Measurements from ENCODE around the gene SLC38A4. TPM values are rescaled to one million over a fixed set of nuclear protein-coding genes. Genes with fewer than 3 reads are reported as not detected.
A peak's percentile ranks its signal among the peaks of the same experiment; 100 is the strongest.

The SLC38A4 gene
- polyA plus RNA-seq, 3 donors = not detected

- H3K27ac Mint-ChIP-seq = peak overlapping the region in 1 of 7 donors; percentile 72
These were observed 14.6 kb downstream of the SLC38A4 start for GRCh38 chr12:46811185-46811584.

DNA sequence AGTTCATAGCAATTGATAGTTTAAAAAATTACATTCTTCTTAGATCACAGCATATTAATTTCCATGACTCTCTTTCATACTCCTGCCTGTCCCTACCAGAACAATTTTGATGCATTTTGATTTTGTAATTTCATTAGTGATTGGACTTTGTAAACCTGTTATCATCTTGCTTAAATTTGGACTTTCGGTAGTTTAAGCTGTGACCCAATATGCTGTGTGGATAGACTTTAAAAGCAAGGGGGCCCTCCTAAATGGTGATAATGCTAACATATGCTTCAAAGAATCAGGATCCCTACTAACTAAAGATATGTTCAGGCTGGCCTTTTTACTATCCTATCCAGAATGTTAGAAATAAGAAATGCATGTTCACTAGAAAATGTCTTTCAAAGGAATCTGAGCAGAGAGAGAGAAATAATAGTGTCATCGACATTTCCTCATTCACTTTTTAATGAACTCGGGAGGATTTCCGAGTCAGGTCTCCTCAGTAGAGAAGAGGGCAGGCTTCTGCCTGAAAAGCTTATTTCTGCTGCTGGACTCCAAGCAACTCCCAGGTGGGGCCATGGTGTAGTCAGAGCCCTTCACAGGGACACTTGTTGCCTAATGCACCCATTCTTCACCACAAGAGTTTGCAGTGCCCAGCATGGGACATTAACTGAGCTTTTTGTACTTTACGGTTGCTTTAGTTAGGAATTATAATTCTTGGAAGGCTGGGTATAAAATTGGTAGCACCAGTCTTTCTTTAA lies 16.7 kb downstream of the SLC38A4 start:
- Mint-ChIP-seq H3K4me3 (no peak overlapping the region), H3K27me3 (ENCODE audit: low read depth in 3 of 3) (peaks cover 0 to 7% (median 4%) of the 10 kb centered on the region in 3 donors), H3K36me3 (no peaks in the 10 kb centered on the region), H3K4me1 (no peaks in the 10 kb centered on the region), H3K27ac (no peak overlapping the region), H3K9me3 (no peaks in the 10 kb centered on the region)
- no peaks in the 10 kb centered on the region for H3K4me1 ChIP-seq (ENCODE audit: control insufficient read depth in 1 of 2, insufficient read depth in 2 of 2, low read length in 2 of 2)
- H3K9me3 ChIP-seq (replicated peaks in 1 of 2; ENCODE audit: control insufficient read depth in 1 of 2, insufficient read depth in 1 of 2, low read length in 2 of 2) = no peaks in the 10 kb centered on the region
- no peak overlapping the region for H2AFZ ChIP-seq (ENCODE audit: insufficient read depth, low read depth, low read length, poor library complexity, severe bottlenecking)
- H3K27ac ChIP-seq (ENCODE audit: low read depth in 1 of 2, low read length in 2 of 2) = no peak overlapping the region
- H3K9ac ChIP-seq (ENCODE audit: insufficient read depth, low read length, poor library complexity, severe bottlenecking) = no peak overlapping the region
- H3K27me3 ChIP-seq (ENCODE audit: control insufficient read depth in 2 of 2, insufficient read depth in 2 of 2, low read length in 2 of 2) = no peaks in the 10 kb centered on the region
- DNase-seq = no peak
- no peaks in the 10 kb centered on the region for H4K20me1 ChIP-seq (ENCODE audit: insufficient read depth, low read length)
- no peaks in the 10 kb centered on the region for H3K36me3 ChIP-seq (replicated peaks in 1 of 2; ENCODE audit: control insufficient read depth in 1 of 2, insufficient read depth in 2 of 2, low read length in 2 of 2)
- TF ChIP-seq, protein P1, sequence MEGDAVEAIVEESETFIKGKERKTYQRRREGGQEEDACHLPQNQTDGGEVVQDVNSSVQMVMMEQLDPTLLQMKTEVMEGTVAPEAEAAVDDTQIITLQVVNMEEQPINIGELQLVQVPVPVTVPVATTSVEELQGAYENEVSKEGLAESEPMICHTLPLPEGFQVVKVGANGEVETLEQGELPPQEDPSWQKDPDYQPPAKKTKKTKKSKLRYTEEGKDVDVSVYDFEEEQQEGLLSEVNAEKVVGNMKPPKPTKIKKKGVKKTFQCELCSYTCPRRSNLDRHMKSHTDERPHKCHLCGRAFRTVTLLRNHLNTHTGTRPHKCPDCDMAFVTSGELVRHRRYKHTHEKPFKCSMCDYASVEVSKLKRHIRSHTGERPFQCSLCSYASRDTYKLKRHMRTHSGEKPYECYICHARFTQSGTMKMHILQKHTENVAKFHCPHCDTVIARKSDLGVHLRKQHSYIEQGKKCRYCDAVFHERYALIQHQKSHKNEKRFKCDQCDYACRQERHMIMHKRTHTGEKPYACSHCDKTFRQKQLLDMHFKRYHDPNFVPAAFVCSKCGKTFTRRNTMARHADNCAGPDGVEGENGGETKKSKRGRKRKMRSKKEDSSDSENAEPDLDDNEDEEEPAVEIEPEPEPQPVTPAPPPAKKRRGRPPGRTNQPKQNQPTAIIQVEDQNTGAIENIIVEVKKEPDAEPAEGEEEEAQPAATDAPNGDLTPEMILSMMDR (IDR thresholded peaks at IDR 0.05) = no peak
- intact Hi-C loops (cut with micrococcal nuclease) = no loop called here
- no peak overlapping the region for H3K4me2 ChIP-seq (replicated peaks; ENCODE audit: extremely low read depth, low read length, poor library complexity, severe bottlenecking)
- 100% methylated on average over 1 of the region's 5 CpGs for WGBS (ENCODE audit: insufficient coverage)
- H3K79me2 ChIP-seq (ENCODE audit: insufficient read depth, low read length) = no peaks in the 10 kb centered on the region
- H3K4me3 ChIP-seq (replicated peaks in 1 of 3; ENCODE audit: low read depth in 2 of 3, low read length in 3 of 3) = no peak overlapping the region

More at GRCh38 chr12:46811185-46811584, 14.6 kb downstream of the SLC38A4 start:
- no peak overlapping the region for H3K4me3 Mint-ChIP-seq
- Histone ChIP-seq H2AFZ (ENCODE audit: insufficient read depth, low read depth, low read length, poor library complexity, severe bottlenecking) (no peak overlapping the region), H3K4me3 (replicated peaks in 1 of 3; ENCODE audit: low read depth in 2 of 3, low read length in 3 of 3) (no peak overlapping the region), H3K36me3 (replicated peaks in 1 of 2; ENCODE audit: control insufficient read depth in 1 of 2, insufficient read depth in 2 of 2, low read length in 2 of 2) (no peaks in the 10 kb centered on the region), H3K79me2 (ENCODE audit: insufficient read depth, low read length) (no peaks in the 10 kb centered on the region), H3K27me3 (ENCODE audit: control insufficient read depth in 2 of 2, insufficient read depth in 2 of 2, low read length in 2 of 2) (no peaks in the 10 kb centered on the region), H3K9me3 (replicated peaks in 1 of 2; ENCODE audit: control insufficient read depth in 1 of 2, insufficient read depth in 1 of 2, low read length in 2 of 2) (no peaks in the 10 kb centered on the region), H3K9ac (ENCODE audit: insufficient read depth, low read length, poor library complexity, severe bottlenecking) (no peak overlapping the region), H3K4me1 (ENCODE audit: control insufficient read depth in 1 of 2, insufficient read depth in 2 of 2, low read length in 2 of 2) (no peaks in the 10 kb centered on the region), H3K27ac (ENCODE audit: low read depth in 1 of 2, low read length in 2 of 2) (no peak overlapping the region), H4K20me1 (ENCODE audit: insufficient read depth, low read length) (no peaks in the 10 kb centered on the region), H3K4me2 (replicated peaks; ENCODE audit: extremely low read depth, low read length, poor library complexity, severe bottlenecking) (no peak overlapping the region)
- TF ChIP-seq, protein P1 (IDR thresholded peaks at IDR 0.05) = no peak
- 100% methylated on average over 1 of the region's 1 CpG for WGBS (ENCODE audit: insufficient coverage)
- no peak for DNase-seq
- intact Hi-C loops (cut with micrococcal nuclease) = no loop called here
- H3K27me3 Mint-ChIP-seq (ENCODE audit: low read depth in 3 of 3) = peaks cover 0 to 7% (median 4%) of the 10 kb centered on the region in 3 donors
- H3K9me3 Mint-ChIP-seq = no peaks in the 10 kb centered on the region
- no peaks in the 10 kb centered on the region for H3K36me3 Mint-ChIP-seq
- no peaks in the 10 kb centered on the region for H3K4me1 Mint-ChIP-seq

All from CD14-positive monocyte (primary cell).